Amygdala (tissue), 56 donors: ENCODE measurements around the gene RBSN.

ENCODE experiments used
- DNase-seq, 56 donors: peaks; one replicate each; lab custom pipeline; 2025; lab: John Stamatoyannopoulos, UW

RBSN gene

GRCh38 chr3:15102256-15102655 is 3.3 kb upstream of the RBSN start:
- peak in 49 of 56 donors; percentile 3 to 89 (median 55) for DNase-seq

- peak in 9 of 56 donors; percentile 18 to 54 (median 33) for DNase-seq
Observed at GRCh38 chr3:15099364-15100098, 583 bp upstream of the RBSN start.

DNA sequence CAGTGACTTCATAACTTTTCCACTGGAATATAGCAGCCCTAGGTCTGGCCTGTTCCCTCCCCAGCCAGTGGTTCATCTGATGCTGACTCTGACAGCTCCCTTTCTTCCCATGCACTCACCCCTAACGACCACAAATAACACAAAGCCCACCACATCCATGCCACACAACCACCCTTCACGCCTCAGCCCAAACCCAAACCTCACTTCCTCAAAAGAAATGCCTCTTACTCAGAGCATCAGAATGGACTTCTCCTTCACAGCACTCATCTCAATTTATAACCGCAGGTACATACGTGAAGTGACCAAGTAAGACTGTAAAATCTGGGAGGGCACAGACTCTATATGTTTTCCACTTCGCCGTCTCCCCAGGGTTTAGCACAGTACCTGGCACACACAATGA is 1.1 kb downstream of the RBSN start:
- no peak for DNase-seq

GRCh38 chr3:15096046-15096445 is 2.9 kb downstream of the RBSN start:
- peak in 5 of 56 donors; percentile 4 to 19 (median 16) for DNase-seq

DNA sequence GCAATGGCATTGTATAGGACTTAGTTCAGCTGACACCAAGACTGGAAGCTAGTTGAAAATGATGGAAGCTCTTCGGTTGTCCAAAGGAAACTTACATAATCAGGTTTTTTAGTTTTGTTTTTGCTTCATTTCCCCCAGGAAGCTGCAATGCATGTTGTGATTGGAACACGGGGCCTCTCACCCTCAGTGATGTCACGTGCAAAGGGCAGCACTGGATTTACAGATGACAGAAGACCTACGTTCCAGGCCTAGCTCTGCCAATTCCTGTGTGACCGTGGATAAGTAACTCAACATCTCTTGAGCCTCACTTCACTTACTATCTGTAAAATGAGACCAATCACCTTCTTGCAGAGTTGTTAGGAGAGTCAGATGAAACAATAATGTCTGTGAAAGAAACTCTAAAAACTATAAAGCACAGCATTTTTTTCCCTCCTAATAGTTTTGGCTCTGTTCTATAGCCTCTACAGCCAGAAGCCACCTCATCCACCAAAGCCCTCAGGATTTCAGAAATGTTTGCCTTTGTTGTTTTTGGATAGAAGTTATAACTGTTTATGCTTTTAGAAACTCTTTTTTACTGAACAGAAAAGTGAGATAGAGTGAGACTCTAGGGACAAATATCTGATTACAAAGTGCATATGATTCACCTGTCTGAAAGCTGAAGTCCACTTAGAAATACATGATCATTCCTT is 4.6 kb downstream of the RBSN start:
- DNase-seq, result no peak

- no peak for DNase-seq
Observed at GRCh38 chr3:15092686-15093085, 6.3 kb downstream of the RBSN start.

- DNase-seq, result no peak
Observed at GRCh38 chr3:15091575-15091974, 7.4 kb downstream of the RBSN start.

GRCh38 chr3:15089201-15089600 is 9.7 kb downstream of the RBSN start:
- DNase-seq, result no peak

DNA sequence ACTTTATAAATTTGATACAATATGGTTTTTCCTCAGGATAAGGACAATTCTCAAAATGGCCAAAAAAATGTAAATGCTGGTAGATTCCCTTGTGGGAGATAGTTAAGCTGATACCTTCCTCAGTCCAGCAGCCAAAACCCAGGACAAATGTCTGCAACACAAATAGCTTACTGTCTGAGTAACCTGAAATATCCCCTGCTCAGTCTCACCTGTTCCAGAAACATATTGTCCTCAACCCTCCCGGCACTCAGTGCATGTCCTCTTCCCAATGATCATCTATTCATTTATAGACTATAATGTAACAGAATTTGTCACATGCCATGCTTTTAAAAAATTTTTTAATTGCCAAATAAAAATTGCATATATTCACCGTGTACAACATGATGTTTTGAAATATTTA is 12.2 kb downstream of the RBSN start:
- DNase-seq, result no peak

DNA sequence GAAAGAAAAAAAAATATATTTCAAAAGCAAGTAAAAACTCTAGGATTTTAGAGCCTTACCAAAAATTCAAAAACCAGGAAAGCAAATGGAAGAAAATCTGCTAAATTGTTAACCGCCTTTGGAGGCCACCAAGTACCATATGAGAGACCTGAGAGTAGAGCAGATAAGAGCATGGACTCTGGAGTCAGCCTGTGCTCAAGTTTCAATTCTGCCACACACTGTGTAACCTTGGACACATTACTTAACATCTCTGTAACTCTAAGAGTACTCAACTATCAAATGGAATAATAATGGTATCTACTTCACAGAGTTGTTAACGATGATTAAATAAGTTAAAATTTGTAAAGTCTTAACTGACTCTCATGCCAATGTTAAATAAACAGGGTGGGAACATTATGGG is 12.7 kb downstream of the RBSN start:
- DNase-seq, result no peak

GRCh38 chr3:15083252-15083651 is 15.7 kb downstream of the RBSN start:
- DNase-seq, result no peak

DNA sequence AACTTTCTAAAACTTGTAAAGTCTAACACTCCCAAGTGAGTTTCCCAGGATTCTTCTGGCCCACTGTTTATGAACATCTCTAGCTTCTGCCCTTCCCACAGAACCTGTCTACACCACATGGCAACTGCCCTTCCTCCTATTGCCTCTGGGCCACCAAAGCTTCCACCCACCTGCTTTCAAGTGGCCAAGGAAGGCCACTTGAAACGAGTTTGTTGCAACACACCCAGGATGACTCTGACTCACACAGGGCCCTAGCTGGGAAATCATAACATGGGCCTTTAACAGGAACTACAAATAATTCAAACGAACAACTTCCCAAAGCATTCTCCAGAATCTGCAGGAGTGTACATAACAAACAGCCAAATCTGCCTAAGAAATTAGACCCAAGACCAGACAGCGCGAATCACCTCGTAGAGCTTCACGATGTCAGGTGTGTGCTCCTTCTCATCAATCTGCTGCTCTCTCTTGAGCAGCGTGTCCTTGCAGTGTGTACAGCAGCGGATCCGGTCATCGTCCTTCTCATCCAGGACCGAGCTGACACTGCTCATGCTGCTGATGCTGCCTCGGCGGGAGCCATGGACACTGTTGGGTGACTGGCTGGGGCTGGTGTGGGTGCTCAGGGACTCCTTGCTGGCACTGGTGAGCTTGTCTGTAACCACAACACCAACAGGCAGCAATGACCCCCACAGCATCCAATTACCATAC is 16.8 kb downstream of the RBSN start:
- no peak for DNase-seq

DNA sequence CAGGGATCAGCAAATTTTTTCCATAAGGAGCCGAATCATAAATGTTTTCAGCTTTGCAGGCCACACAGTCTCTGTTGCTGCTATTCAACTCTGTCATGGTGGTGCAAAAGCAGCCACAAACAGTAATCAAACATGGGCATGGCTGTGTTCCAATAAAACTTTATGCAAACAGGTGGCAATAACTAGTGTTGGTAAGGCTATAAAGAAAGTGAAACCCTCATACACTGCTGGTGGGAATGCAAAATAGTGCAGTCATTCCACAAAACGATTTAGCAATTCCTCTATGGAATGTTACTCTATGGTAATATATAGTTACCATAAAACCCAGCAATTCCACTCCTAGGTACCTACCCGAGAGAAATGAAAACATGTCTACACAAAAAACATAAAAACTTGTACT is 19.9 kb downstream of the RBSN start:
- no peak for DNase-seq

GRCh38 chr3:15074500-15074899 is 24.4 kb downstream of the RBSN start:
- no peak for DNase-seq

DNA sequence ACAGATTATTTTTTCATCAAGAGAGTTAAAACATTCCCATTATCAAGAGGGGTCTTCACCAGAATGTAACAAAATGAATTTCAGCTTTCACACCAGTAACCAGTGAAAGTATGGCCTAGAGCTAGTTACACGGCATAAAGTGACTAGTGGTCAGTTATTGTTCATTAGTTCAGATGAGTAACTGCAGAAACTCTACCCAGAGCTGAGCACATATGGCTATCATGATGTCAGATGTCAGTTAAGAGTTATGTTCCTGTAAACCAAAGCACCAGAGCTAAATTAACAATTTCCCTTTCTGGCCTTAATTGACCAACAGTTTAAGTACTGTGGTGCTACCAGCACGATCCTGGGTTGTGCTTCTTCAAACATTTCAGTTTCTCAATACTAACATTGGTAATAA is 27.2 kb downstream of the RBSN start:
- DNase-seq, result no peak

DNA sequence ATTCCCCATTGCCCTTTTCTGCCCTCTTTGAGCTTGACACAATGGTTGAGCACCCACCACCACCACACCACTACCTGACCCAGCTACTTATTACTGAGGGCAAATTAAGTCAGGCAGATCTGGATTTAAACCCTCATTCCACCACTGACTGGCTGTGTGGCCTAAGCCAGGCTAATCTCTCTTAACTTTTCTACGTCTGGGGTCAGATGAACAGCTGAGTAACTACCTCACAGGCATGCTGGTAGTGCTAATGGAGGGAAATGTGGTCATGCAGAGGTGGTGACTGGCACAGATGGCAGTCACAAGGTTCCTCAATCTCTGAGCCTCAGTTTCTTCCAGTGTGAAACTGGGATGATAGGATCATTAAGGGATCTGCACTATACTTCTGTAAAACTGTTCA is 29.5 kb downstream of the RBSN start:
- no peak for DNase-seq

- no peak for DNase-seq
Observed at GRCh38 chr3:15066467-15066866, 32.5 kb downstream of the RBSN start.

DNA sequence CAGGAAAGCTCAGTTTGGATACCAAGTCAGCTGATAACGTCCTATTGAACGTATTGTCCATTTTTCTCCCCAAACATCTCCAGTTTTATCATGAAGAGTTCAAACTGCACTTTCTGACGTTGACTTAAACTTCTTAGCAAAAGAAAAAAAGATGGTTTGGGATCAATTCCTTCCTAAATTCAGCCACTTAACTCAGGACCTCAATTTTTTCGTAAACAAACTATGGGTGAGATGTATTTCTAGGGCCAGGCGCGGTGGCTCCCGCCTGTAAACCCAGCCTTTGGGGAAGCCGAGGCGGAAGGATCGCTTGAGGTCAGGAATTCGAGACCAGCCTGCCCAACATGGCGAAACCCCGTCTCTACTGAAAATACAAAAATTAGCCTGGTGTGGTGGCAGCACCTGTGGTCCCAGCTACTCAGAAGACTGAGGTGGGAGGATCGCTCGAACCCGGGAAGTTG is 33.4 kb downstream of the RBSN start:
- peak in 1 of 56 donors; percentile 13 for DNase-seq

DNA sequence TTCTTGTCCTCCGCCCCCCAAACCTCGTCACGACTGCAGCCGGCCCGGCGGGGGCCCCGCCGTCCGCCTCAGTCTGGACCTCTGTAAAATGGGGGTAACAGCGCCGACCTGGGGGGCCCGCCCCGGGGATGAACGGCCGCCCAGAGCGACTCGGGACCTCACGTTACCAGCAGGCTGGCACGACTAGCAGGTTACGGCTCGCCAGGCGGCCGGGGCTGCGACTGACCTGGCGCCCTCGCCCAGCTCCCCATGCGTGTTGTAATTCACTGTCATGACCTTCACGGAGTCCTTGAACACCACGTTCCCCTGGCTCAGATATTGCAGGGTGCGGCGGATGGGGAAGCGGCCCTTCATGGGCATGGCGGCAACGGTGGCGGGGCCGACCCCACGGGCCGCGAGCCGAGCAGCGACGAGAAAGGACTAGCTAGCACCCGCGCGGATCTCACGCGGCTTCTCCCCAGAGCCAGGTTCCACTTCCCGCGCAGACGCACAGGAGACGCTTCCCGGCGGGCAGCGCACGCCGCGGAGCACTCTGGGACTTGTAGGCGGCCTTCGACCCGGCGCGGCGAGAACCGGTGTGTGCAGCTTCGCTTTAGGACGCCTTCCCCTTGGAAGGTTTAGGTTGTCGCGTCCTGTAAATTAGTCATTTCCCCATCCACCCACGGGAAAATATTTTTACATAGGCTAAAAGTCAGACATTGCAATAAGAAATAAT is 34.0 kb downstream of the RBSN start, which contains the start of gene MRPS25:
TSS of gene MRPS25 (minus strand) at position 481 of the 715 bp plus-strand sequence. CDS start at position 360, 121 bp downstream.
- DNase-seq, result peak in 55 of 56 donors; percentile 30 to 91 (median 78)

GRCh38 chr3:15064299-15064834 is 34.6 kb downstream of the RBSN start:
- no peak for DNase-seq
